Bronchial smooth muscle cell (primary cell): ENCODE measurements around the gene SLC22A1. TPM values are rescaled to one million over a fixed set of nuclear protein-coding genes. Genes with fewer than 3 reads are reported as not detected.

Experiments
- total RNA-seq: library from RNA; depleted of rRNA; stranded (reverse); fragments of >200 nt; gene quantifications from 2 replicates; pipeline ENCODE4 v1.2.1, GENCODE V29; 2014

The SLC22A1 gene
- 0.60 and 1.1 TPM in 2 replicates for total RNA-seq

GRCh38 chr6:160121558-160121957 is at the start of gene SLC22A1:
Gene SLC22A1 (plus strand): TSS chr6:160121815. CDS start chr6:160121936, 121 bp downstream.

Other genes starting within 250 kb of the SLC22A1 start
- gene MAS1, start 230.8 kb upstream of the SLC22A1 start, total RNA-seq = not detected in 2 replicates
- 115 and 124 TPM in 2 replicates for gene IGF2R, start 152.7 kb upstream of the SLC22A1 start, total RNA-seq
- not detected in 2 replicates for gene SLC22A2, start 137.0 kb downstream of the SLC22A1 start, total RNA-seq
- gene SLC22A3, start 226.6 kb downstream of the SLC22A1 start, total RNA-seq = under 0.01 and 0.09 TPM in 2 replicates